ENCODE measurements around the gene CFAP300. TPM values are rescaled to one million over a fixed set of nuclear protein-coding genes. Genes with fewer than 3 reads are reported as not detected.

The CFAP300 gene
- total RNA-seq, 1 donor from 2014 or later, result 15.2 TPM

- no peaks in the 10 kb centered on the region for H3K27me3 ChIP-seq
- no peak overlapping the region for H3K4me3 ChIP-seq
- H4K20me1 ChIP-seq (ENCODE audit: low read depth), result no peaks in the 10 kb centered on the region
- no peaks in the 10 kb centered on the region for H3K36me3 ChIP-seq
- Mint-ChIP-seq H3K36me3 (no peaks in the 10 kb centered on the region), H3K9me3 (peaks cover 14% of the 10 kb centered on the region), H3K4me1 (no peaks in the 10 kb centered on the region), H3K27me3 (ENCODE audit: insufficient read depth, low read depth) (no peaks in the 10 kb centered on the region), H3K27ac (no peak overlapping the region), H3K4me3 (no peak overlapping the region)
- H3K4me1 ChIP-seq, result no peaks in the 10 kb centered on the region
- H3K4me2 ChIP-seq, result no peak overlapping the region
- no peak overlapping the region for H2AFZ ChIP-seq (replicated peaks)
- H3F3A ChIP-seq (ENCODE audit: low read depth), result no peaks in the 10 kb centered on the region
- H3K27ac ChIP-seq, result no peak overlapping the region
- DNase-seq (ENCODE audit: low spot score), result no peak
- no peak overlapping the region for H3K9ac ChIP-seq
- H3K79me2 ChIP-seq (ENCODE audit: low read depth), result no peaks in the 10 kb centered on the region
- TF ChIP-seq EZH2phosphoT487 (IDR thresholded peaks at IDR 0.05) (no peak), CTCF (IDR thresholded peaks at IDR 0.05) (no peak), EZH2 (IDR thresholded peaks at IDR 0.05) (no peak)
- no peaks in the 10 kb centered on the region for H3K9me3 ChIP-seq (ENCODE audit: low read depth)
Observed at GRCh38 chr11:102036757-102037156, 10.5 kb upstream of the CFAP300 start.

DNA sequence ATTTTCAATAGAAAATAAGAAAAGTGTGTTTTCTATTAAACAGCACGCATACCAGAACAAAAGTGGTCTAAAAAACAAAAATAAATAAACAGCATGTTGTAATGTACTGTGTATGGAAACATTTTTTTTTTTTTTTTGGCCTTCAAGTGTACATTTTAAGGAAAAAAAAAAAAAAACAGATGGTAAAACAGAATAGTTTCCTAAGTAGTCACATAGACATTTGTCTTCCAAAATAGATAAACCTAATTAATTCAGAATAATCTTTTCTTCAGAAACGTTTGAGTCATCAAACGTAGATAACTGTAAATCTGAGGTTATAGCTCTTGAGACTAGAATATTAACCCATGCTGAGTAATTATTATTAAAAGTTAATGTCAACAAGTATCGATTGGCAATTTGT, 396 bp upstream of the CFAP300 start:
- Mint-ChIP-seq H3K36me3 (no peaks in the 10 kb centered on the region), H3K4me3 (peak overlapping the region; percentile 80), H3K27me3 (ENCODE audit: insufficient read depth, low read depth) (no peaks in the 10 kb centered on the region), H3K9me3 (peaks cover 3% of the 10 kb centered on the region), H3K4me1 (peaks cover 14% of the 10 kb centered on the region), H3K27ac (no peak overlapping the region)
- TF ChIP-seq EZH2 (IDR thresholded peaks at IDR 0.05) (no peak), EZH2phosphoT487 (IDR thresholded peaks at IDR 0.05) (no peak), CTCF (IDR thresholded peaks at IDR 0.05) (no peak)
- H2AFZ ChIP-seq (replicated peaks), result peak overlapping the region; percentile 92
- peaks cover 7% of the 10 kb centered on the region for H3K27me3 ChIP-seq
- H4K20me1 ChIP-seq (ENCODE audit: low read depth), result no peaks in the 10 kb centered on the region
- H3K4me1 ChIP-seq, result no peaks in the 10 kb centered on the region
- H3K4me2 ChIP-seq, result peak overlapping the region; percentile 72
- DNase-seq (ENCODE audit: low spot score), result no peak
- H3K79me2 ChIP-seq (ENCODE audit: low read depth), result no peaks in the 10 kb centered on the region
- no peaks in the 10 kb centered on the region for H3K36me3 ChIP-seq
- peak overlapping the region; percentile 40 for H3K4me3 ChIP-seq
- H3F3A ChIP-seq (ENCODE audit: low read depth), result no peaks in the 10 kb centered on the region
- no peak overlapping the region for H3K9ac ChIP-seq
- no peaks in the 10 kb centered on the region for H3K9me3 ChIP-seq (ENCODE audit: low read depth)
- H3K27ac ChIP-seq, result no peak overlapping the region

DNA sequence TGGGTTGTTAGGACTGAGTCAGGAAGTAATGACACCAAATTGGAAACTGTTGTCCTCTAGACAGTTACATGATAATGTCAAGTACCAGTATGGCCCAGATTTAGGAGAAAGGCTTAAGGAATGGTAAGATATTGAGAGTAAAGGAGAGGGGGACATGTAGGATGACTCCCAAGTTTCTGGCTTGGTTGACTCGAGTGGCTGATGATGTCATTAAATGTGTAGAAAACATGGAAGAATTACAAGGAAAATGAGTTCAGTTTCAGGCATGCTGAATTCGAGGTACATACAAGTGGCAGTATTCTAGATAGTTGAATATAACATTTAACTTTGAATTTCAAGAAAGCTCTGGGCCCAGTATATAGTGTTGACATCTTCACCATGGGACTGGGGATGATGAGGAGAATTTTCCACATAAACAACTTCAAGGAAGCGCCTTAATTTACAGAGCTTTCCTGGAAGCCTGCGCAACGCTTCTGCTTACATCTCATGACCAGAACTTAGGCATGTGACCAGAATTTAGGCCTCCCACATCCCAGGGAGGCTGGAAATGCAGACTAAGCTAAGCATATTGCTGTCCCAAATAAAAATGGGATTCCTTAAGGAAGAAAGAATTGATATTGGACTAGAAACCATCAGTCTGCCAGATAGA, 3.8 kb downstream of the CFAP300 start:
- Mint-ChIP-seq H3K36me3 (no peaks in the 10 kb centered on the region), H3K27ac (no peak overlapping the region), H3K27me3 (ENCODE audit: insufficient read depth, low read depth) (no peaks in the 10 kb centered on the region), H3K4me3 (no peak overlapping the region), H3K9me3 (no peaks in the 10 kb centered on the region), H3K4me1 (peaks cover 14% of the 10 kb centered on the region)
- H3K4me1 ChIP-seq, result no peaks in the 10 kb centered on the region
- peaks cover 7% of the 10 kb centered on the region for H3K27me3 ChIP-seq
- no peak overlapping the region for H3K9ac ChIP-seq
- DNase-seq (ENCODE audit: low spot score), result no peak
- H3K4me2 ChIP-seq, result no peak overlapping the region
- H3F3A ChIP-seq (ENCODE audit: low read depth), result no peaks in the 10 kb centered on the region
- no peak overlapping the region for H3K27ac ChIP-seq
- no peaks in the 10 kb centered on the region for H3K79me2 ChIP-seq (ENCODE audit: low read depth)
- no peaks in the 10 kb centered on the region for H3K36me3 ChIP-seq
- no peak overlapping the region for H3K4me3 ChIP-seq
- H2AFZ ChIP-seq (replicated peaks), result no peak overlapping the region
- no peak for TF ChIP-seq EZH2phosphoT487 (IDR thresholded peaks at IDR 0.05)
- TF ChIP-seq CTCF (IDR thresholded peaks at IDR 0.05), result no peak
- TF ChIP-seq EZH2 (IDR thresholded peaks at IDR 0.05), result no peak
- no peaks in the 10 kb centered on the region for H3K9me3 ChIP-seq (ENCODE audit: low read depth)
- no peaks in the 10 kb centered on the region for H4K20me1 ChIP-seq (ENCODE audit: low read depth)
